ENCODE data around the gene CD180.

DNA sequence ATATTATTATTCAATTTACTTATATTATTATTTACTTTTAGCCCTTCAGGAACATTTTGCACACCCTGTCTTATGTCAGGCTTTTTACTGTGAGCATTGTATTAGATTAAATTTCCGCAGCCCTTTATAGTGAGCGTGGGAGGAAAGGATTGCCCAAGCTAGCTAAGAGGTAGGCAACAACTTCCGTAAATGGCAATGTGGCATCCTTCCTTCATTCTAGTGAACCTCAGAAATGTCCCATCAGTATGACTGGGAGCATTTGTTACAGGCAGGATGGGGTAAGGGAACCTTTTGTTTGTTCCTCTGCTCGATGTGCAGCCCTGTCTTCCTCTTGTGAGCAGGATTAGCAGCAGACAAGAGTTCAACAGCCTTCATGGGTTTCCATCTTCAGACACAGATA, 6.2 kb upstream of the CD180 start:
- TF ChIP-seq EZH2phosphoT487 (IDR thresholded peaks at IDR 0.05; ENCODE audit: low read length) (no peak), EZH2 (optimal IDR thresholded peaks at IDR 0.05; ENCODE audit: low read depth, low read length) (no peak)
- TF ChIP-seq, protein P1, sequence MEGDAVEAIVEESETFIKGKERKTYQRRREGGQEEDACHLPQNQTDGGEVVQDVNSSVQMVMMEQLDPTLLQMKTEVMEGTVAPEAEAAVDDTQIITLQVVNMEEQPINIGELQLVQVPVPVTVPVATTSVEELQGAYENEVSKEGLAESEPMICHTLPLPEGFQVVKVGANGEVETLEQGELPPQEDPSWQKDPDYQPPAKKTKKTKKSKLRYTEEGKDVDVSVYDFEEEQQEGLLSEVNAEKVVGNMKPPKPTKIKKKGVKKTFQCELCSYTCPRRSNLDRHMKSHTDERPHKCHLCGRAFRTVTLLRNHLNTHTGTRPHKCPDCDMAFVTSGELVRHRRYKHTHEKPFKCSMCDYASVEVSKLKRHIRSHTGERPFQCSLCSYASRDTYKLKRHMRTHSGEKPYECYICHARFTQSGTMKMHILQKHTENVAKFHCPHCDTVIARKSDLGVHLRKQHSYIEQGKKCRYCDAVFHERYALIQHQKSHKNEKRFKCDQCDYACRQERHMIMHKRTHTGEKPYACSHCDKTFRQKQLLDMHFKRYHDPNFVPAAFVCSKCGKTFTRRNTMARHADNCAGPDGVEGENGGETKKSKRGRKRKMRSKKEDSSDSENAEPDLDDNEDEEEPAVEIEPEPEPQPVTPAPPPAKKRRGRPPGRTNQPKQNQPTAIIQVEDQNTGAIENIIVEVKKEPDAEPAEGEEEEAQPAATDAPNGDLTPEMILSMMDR (IDR thresholded peaks at IDR 0.05; ENCODE audit: low read length) = no peak

All from MM.1S (cell line).